ES-I3 (cell line): Measurements from ENCODE around the gene GPATCH4.

Source experiments
- H3K36me3 ChIP-seq: 2 replicates; pipeline ENCODE4 v1.6.1; 2013; ENCODE audit warnings: mild to moderate bottlenecking, low read length, control low read depth, moderate library complexity; ENCODE audit not compliant: insufficient read depth
- H3K4me1 ChIP-seq: 2 replicates; pipeline ENCODE4 v1.6.1; 2013; ENCODE audit warnings: mild to moderate bottlenecking, control low read depth, low read length; ENCODE audit not compliant: insufficient read depth
- H3K9ac ChIP-seq: 2 replicates; pipeline ENCODE4 v1.6.1; 2013; ENCODE audit warnings: low read depth, mild to moderate bottlenecking, low read length, moderate library complexity
- H3K9me3 ChIP-seq: 2 replicates; pipeline ENCODE4 v1.6.1; 2013; ENCODE audit warnings: mild to moderate bottlenecking, low read length, moderate library complexity; ENCODE audit not compliant: control insufficient read depth, insufficient read depth

Gene GPATCH4

DNA sequence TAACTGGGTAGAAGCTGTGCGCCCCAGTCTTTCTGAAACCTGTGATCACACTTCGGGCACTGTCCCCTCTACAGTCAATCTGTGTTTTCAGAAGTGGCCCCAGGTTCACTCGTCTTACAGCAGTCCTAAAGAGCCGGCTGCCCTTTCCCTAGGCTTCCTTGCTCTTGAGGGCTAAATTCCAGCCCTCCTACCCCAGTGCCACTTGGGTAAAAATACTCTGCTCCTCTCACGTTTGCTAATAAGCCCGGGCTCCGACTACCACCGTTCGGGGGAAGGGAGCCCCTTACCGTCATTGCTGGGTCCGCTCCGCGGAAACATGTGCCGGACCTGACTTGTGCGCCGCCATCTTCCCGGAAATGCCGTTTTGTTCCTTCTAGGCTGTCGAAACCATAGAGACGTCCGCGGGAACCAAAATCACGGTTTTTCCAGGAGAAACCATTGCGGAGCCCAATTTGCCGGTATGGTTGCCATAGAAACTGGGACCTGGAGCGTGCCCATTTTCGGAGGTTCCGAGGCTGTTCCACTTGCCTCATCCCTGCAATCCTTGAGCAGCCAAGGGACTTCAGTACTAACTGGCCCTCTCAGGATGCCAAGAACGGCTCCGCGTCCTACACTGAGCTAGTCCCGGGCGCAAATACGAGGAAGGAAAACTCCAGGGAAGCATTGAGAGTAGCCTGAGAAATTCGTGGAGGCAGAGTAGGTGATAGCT, at the start of gene GPATCH4:
TSS of gene GPATCH4 (minus strand) at position 358 of the 709 bp plus-strand sequence.
- Histone ChIP-seq H3K36me3 (peaks cover 14% of the 10 kb centered on the region), H3K4me1 (no peaks in the 10 kb centered on the region), H3K9me3 (no peaks in the 10 kb centered on the region), H3K9ac (peak within 1 kb of the TSS; percentile 81)

DNA sequence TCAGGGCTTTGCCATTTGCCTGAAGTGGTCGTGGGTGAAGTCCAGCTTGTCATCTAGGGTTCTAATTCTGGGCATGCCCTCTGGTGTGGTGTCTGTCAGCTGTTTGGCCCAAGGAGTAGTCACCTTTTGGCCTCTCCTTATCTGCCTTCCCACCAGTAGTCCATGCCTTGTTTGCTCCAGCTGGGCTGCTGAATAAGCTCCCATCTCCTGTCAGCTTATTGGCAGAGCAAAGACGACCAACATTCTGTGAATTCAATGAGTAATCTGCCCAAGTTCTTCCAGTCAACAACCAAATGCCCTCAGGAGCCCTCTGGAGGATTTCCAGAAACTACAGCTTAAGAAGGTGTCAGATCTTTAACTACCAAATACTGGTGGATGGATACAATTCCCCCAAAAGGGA, 47.7 kb upstream of the GPATCH4 start:
- Histone ChIP-seq H3K36me3 (no peaks in the 10 kb centered on the region), H3K9ac (no peak overlapping the region), H3K9me3 (no peaks in the 10 kb centered on the region), H3K4me1 (peaks cover 5% of the 10 kb centered on the region; the same call in 1 of the 2 replicates)

DNA sequence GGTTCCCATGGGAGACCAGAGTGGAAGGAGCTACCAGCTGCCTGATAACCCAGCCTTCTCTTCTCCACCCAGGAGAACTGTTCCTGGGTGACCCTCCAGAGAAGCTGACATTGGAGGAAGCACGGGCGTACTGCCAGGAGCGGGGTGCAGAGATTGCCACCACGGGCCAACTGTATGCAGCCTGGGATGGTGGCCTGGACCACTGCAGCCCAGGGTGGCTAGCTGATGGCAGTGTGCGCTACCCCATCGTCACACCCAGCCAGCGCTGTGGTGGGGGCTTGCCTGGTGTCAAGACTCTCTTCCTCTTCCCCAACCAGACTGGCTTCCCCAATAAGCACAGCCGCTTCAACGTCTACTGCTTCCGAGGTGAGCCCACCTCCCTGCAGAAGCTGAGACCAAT, 47.2 kb upstream of the GPATCH4 start:
- H3K9ac ChIP-seq, result no peak overlapping the region
- H3K4me1 ChIP-seq, result peaks cover 5% of the 10 kb centered on the region; the same call in 1 of the 2 replicates
- no peaks in the 10 kb centered on the region for H3K36me3 ChIP-seq
- H3K9me3 ChIP-seq, result no peaks in the 10 kb centered on the region

DNA sequence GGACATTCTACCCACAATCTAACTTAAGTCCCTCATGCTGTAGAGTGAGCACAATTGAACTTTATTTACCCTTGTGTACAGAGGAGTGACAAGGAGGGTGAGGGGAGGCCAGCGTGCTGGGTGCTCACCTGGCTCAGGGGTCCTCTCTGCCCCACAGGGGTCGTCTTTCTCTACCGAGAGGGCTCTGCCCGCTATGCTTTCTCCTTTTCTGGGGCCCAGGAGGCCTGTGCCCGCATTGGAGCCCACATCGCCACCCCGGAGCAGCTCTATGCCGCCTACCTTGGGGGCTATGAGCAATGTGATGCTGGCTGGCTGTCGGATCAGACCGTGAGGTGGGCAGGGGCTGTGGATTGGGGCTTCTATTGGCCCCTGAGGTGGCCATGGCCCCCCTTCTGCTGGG, 46.1 kb upstream of the GPATCH4 start:
- Histone ChIP-seq H3K9ac (no peak overlapping the region), H3K36me3 (no peaks in the 10 kb centered on the region), H3K9me3 (no peaks in the 10 kb centered on the region), H3K4me1 (peaks cover 9% of the 10 kb centered on the region; the same call in 1 of the 2 replicates)

DNA sequence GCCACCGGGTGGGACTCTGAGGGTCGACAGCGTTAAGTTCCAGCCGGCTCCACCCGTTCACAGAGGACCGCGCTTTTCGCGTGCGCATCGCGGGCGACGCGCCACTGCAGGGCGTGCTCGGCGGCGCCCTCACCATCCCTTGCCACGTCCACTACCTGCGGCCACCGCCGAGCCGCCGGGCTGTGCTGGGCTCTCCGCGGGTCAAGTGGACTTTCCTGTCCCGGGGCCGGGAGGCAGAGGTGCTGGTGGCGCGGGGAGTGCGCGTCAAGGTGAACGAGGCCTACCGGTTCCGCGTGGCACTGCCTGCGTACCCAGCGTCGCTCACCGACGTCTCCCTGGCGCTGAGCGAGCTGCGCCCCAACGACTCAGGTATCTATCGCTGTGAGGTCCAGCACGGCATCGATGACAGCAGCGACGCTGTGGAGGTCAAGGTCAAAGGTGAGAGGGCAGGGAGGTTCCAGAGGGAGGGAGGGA, 45.5 kb upstream of the GPATCH4 start:
- peaks cover 9% of the 10 kb centered on the region; the same call in 1 of the 2 replicates for H3K4me1 ChIP-seq
- H3K36me3 ChIP-seq, result no peaks in the 10 kb centered on the region
- no peaks in the 10 kb centered on the region for H3K9me3 ChIP-seq
- no peak overlapping the region for H3K9ac ChIP-seq

DNA sequence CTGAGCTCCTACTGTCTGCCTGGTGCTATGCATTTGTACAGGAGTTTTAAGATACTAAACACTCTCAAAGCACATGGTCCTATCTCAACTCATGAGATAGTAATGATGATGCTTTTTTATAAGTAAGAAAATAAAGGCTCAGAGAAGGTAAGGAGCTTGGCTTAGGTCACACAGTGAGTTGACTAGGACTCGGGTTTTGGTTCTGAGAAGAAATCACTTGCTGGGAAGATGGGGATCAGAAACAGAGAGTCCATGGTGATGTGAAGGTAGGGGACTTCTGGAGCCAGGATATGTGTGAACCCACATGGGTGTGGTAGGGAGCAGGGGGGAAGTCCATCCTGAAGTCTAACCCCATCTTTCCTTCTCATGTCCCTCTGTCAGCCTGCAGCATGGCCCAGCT, 44.4 kb upstream of the GPATCH4 start:
- peaks cover 14% of the 10 kb centered on the region for H3K4me1 ChIP-seq
- no peaks in the 10 kb centered on the region for H3K9me3 ChIP-seq
- no peak overlapping the region for H3K9ac ChIP-seq
- H3K36me3 ChIP-seq, result no peaks in the 10 kb centered on the region

DNA sequence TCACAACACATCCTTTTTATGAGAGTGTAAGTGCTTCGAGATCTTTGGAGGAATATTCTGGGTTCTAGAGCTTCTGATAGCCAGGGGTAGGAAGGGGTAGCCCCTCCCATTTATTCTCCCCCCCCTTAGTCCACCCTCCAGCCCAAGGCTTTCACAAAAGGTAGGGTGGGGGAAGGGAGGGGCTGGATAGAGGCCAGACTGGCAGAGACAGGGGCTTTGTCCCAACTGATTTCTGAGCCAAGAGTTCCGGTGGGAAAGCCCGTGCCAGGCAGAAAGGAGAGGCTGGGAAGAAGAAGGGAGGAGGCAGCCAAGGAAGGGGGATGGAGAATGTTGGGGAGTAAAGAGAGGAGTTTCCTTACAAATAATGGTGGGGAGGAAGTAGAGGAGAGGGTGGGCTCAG, 43.8 kb upstream of the GPATCH4 start:
- no peaks in the 10 kb centered on the region for H3K36me3 ChIP-seq
- peaks cover 14% of the 10 kb centered on the region for H3K4me1 ChIP-seq
- no peak overlapping the region for H3K9ac ChIP-seq
- no peaks in the 10 kb centered on the region for H3K9me3 ChIP-seq

DNA sequence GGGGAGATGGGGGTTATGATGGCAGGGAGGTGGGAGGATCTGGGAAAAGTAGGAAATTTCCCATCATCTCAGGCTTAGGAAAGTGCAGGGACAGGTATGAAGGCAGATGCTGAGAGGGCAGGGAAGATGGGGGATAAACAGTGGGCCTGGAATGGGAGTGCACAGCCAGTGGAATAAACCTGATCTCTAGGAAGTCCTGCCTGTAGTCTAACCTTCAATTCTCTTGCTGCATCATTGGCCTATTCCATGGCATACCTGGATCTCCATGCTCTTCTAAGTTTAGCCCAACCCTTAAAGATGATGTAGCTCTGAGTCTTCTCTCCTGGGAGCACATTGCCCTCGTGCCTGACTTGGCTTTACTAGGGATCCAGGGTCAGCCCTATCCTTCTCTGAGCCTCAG, 43.4 kb upstream of the GPATCH4 start:
- Histone ChIP-seq H3K9me3 (no peaks in the 10 kb centered on the region), H3K4me1 (peaks cover 17% of the 10 kb centered on the region), H3K9ac (no peak overlapping the region), H3K36me3 (no peaks in the 10 kb centered on the region)

DNA sequence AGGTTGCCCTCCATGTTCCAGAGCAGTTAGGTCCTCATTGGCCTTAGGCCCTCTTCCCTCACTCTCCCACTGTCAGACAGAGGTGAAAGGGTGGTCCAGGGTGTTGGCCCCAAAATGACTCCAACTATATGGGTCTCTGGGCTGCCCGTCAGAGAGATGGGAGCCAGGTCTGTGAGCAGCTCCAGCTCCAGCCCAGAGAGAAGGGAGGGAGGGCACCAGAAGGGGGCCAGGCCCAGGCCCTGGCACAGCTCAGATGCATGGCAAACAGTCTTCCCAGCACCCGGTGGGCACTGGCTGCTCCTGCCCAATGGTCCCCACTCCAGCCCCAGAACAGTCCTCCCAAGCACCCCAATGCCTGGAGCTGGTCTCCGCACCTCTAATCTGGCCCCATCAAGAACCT, 42.9 kb upstream of the GPATCH4 start:
- H3K9me3 ChIP-seq, result no peaks in the 10 kb centered on the region
- no peaks in the 10 kb centered on the region for H3K36me3 ChIP-seq
- no peak overlapping the region for H3K9ac ChIP-seq
- peaks cover 19% of the 10 kb centered on the region for H3K4me1 ChIP-seq

DNA sequence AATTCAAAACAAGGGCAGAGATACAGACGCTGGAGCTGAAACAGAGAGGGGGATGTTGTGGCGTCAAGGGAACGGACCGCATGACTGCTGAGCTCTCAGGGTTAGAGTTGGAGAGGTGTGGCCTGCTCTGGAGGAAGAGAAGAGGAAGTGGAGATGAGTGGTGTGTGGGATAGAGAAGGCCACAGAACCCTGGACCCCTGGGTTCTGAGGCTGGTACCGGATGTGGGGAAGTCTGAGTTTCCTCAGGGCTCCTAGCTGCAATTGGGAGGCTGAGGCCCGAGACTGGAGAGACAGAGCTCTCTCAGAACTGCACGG, 42.5 kb upstream of the GPATCH4 start:
- no peak overlapping the region for H3K9ac ChIP-seq
- no peaks in the 10 kb centered on the region for H3K9me3 ChIP-seq
- peaks cover 17% of the 10 kb centered on the region for H3K4me1 ChIP-seq
- H3K36me3 ChIP-seq, result no peaks in the 10 kb centered on the region

DNA sequence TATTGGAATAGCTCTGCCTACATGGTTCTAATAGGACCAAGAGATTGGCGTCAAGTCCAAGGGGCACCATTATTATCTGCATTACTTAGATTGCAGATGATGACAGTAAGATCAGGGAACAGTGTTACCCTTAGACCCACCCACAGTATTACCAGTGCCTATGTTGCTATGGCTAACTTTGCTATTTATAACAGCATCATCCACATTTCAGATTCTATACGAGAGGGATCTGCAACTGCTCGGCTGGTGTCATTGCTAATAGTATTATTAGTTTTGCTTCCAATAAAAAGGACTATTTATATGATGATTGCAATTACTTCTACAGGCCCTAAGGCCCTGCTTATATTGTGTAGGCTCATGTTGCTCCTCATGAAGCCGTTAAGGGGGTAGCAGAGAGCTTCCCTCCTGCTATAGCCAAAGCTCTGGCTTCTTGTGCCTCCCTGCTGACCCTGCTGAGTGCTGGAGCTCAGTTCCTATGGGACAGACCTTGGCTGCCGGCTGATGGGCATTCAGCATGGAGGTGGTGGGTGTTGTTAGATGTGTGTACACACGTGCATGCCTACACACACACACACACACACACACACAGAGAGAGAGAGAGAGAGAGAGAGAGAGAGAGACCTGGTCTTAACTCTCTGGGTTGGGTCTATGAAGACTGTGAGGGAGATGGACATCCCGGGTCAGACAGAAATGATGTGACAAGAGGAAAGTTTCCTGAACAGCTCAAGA, 41.9 kb upstream of the GPATCH4 start:
- Histone ChIP-seq H3K9ac (no peak overlapping the region), H3K36me3 (no peaks in the 10 kb centered on the region), H3K9me3 (no peaks in the 10 kb centered on the region), H3K4me1 (peaks cover 16% of the 10 kb centered on the region)

DNA sequence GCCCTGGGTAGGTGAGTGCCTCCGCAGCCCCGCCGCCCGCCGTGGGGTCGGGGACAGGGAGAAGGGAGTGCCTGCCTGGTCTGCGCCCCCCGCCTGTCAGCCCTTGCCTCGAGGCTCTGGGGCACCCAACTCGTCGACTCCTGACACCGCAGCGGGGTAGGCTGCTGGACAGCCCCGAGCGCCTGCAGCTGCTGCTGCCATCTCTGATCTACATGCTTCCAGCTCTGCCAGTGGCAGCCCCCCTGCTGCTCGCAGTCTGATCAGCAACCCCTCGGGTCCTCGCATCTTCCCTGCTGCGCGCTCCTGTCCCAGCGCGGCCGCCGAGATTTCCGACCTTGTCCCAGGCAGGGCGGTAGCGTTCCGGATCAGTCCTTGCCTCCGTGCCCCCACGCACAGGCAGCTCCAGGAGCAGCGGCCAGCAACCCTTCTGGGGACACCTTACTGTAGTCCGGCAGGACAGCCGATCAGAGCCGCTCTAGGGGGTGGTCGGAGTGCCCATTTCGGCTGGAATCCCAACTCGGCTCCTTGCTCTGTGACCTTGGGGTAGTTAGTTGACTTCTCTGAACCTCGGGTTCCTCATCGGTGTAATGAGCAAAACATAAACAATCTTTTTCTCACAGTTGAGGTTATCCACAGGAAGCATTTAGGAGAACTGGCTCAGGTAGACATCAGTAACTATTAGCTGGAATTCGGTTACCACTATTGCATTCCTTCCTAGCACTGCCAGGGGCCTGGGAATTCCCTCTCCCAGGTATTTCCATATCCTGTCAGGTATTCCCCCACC, 41.2 kb upstream of the GPATCH4 start:
- Histone ChIP-seq H3K4me1 (peaks cover 16% of the 10 kb centered on the region), H3K36me3 (no peaks in the 10 kb centered on the region), H3K9ac (peak overlapping the region; percentile 56; the same call in 1 of the 2 replicates), H3K9me3 (no peaks in the 10 kb centered on the region)

DNA sequence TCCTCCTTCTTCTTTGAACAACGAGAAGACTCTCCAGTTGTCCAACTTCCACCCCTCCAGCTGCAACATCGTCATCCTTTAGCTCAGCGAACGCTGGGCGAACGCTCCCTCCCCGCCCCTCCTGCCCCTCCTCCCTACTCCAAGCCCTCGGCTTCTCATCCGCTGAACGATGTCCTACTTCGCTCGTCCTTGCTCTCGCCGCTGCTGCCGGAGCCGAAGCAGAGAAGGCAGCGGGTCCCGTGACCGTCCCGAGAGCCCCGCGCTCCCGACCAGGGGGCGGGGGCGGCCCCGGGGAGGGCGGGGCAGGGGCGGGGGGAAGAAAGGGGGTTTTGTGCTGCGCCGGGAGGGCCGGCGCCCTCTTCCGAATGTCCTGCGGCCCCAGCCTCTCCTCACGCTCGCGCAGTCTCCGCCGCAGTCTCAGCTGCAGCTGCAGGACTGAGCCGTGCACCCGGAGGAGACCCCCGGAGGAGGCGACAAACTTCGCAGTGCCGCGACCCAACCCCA, 40.5 kb upstream of the GPATCH4 start, which contains the start of gene BCAN:
TSS of gene BCAN (plus strand) at position 357 of the 504 bp plus-strand sequence. CDS start 3,938 bp downstream, outside the sequence.
- Histone ChIP-seq H3K9ac (peak within 1 kb of the TSS; percentile 56; the same call in 1 of the 2 replicates), H3K36me3 (no peaks in the 10 kb centered on the region), H3K9me3 (no peaks in the 10 kb centered on the region), H3K4me1 (peaks cover 16% of the 10 kb centered on the region)
